AG04449 (cell line): ENCODE results near the gene ZNF654.

ENCODE experiments used
- CTCF ChIA-PET: fragments of 350-600 bp; formaldehyde crosslinking; extraction: SDS; loops from one replicate; lab custom pipeline; 2021; ENCODE audit warnings: antibody characterized with exemption; lab: Yijun Ruan, JAX
- POLR2A ChIA-PET: fragments of 400-600, 350-600 bp; formaldehyde crosslinking; extraction: SDS; loops from one replicate; lab custom pipeline; 2020; ENCODE audit warnings: antibody characterized with exemption, inconsistent platforms; lab: Yijun Ruan, JAX
- DNase-seq: peaks from one replicate; pipeline ENCODE4 v3.0.0-alpha.2; 2010; ENCODE audit warnings: low read depth, low spot score
- H3K4me3 ChIP-seq: 2 replicates; pipeline ENCODE4 v1.5.1; 2011; ENCODE audit warnings: low read depth, mild to moderate bottlenecking, control low read depth, low read length
- TF ChIP-seq, protein P1 (sequence below): IDR thresholded peaks from one replicate; pipeline ENCODE4 v1.5.1; 2011; ENCODE audit warnings: mild to moderate bottlenecking, moderate library complexity, low read length, control low read depth, inconsistent platforms; ENCODE audit not compliant: insufficient read depth; ENCODE audit errors: missing control alignments

Gene ZNF654

DNA sequence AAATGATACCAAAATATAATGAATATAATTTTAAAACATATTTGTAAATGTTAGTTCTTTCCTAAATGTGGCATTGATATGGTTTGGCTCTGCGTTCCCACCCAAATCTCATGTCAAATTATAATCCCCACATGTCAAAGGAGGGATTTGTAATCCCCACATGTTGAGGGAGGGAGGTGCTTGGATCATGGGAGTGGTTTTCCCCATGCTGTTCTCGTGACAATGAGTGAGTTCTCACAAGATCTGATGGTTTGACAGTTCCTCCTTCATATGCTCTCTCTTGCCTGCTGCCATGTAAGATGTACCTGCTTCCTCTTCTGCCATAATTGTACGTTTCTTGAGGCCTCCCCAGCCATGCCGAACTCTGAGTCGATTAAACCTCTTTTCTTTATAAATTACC is 12.3 kb upstream of the ZNF654 start:
- POLR2A ChIA-PET = interaction anchor here (0.8 kb wide), 1 partner anchor 10 kb away, joined by 3 read pairs; no protein-coding TSS in a partner anchor
- H3K4me3 ChIP-seq = no peak overlapping the region
- TF ChIP-seq, protein P1, sequence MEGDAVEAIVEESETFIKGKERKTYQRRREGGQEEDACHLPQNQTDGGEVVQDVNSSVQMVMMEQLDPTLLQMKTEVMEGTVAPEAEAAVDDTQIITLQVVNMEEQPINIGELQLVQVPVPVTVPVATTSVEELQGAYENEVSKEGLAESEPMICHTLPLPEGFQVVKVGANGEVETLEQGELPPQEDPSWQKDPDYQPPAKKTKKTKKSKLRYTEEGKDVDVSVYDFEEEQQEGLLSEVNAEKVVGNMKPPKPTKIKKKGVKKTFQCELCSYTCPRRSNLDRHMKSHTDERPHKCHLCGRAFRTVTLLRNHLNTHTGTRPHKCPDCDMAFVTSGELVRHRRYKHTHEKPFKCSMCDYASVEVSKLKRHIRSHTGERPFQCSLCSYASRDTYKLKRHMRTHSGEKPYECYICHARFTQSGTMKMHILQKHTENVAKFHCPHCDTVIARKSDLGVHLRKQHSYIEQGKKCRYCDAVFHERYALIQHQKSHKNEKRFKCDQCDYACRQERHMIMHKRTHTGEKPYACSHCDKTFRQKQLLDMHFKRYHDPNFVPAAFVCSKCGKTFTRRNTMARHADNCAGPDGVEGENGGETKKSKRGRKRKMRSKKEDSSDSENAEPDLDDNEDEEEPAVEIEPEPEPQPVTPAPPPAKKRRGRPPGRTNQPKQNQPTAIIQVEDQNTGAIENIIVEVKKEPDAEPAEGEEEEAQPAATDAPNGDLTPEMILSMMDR = no peak
- CTCF ChIA-PET = no interaction called here
- no peak for DNase-seq

DNA sequence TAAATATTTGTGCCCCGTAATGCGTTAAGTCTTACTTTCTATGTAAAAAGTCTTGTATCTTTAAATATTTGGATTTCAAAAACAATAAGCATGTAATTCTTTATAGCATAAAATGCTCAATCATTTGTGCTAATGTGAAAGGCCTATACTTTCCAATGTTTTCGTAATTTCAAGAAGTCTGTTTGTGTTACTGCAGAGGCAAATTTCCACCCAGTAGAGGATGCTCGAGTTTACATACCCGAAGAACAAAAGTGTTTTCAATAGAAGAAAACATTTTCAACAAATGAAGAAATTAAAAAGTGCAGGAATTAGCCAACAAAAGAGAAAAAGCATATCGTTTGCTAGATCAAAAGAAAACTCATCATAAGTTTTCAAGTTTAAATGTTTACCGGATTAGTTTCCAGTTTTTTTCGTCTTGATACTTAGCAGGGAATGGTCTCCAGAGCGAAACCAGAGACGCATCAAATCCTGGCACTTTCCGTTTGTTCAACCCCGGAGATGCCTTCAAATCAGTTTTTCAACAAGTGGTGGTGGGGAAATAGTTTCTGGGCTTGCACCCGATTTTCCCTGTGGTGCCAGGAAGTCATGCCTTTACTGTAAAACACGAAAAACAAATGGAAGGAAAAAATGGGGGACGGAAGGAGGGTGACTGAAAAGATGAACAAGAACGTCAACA is 1.3 kb upstream of the ZNF654 start:
- DNase-seq = no peak
- TF ChIP-seq, protein P1 = no peak
- ChIA-PET POLR2A (interaction anchor here (0.8 kb wide), 1 partner anchor 13 kb away, joined by 3 read pairs; no protein-coding TSS in a partner anchor), CTCF (interaction anchor here (1.0 to 1.1 kb wide), 2 partner anchors 14 to 56 kb away, joined by 3 to 9 read pairs; no protein-coding TSS in a partner anchor)
- peak overlapping the region; percentile 83 for H3K4me3 ChIP-seq

DNA sequence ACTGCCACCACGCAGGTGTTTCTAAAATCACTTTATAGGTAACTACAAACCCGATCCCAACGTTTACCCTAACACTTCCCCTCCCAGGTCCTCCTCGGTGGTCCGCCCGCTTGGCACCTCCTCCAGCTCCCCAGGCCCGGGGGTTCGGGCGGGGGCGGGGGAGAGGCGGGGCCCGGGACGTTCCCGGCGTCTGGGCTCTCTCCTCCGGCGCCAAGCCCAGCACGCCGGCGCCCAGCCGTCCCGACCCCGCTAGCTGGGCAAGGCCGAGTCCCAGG is 812 bp upstream of the ZNF654 start:
- TF ChIP-seq, protein P1 = no peak
- ChIA-PET POLR2A (interaction anchor here (0.8 kb wide), 1 partner anchor 12 kb away, joined by 3 read pairs; no protein-coding TSS in a partner anchor), CTCF (interaction anchor here (1.0 to 1.1 kb wide), 2 partner anchors 15 to 55 kb away, joined by 3 to 9 read pairs; no protein-coding TSS in a partner anchor)
- H3K4me3 ChIP-seq = peak overlapping the region; percentile 83
- no peak for DNase-seq

DNA sequence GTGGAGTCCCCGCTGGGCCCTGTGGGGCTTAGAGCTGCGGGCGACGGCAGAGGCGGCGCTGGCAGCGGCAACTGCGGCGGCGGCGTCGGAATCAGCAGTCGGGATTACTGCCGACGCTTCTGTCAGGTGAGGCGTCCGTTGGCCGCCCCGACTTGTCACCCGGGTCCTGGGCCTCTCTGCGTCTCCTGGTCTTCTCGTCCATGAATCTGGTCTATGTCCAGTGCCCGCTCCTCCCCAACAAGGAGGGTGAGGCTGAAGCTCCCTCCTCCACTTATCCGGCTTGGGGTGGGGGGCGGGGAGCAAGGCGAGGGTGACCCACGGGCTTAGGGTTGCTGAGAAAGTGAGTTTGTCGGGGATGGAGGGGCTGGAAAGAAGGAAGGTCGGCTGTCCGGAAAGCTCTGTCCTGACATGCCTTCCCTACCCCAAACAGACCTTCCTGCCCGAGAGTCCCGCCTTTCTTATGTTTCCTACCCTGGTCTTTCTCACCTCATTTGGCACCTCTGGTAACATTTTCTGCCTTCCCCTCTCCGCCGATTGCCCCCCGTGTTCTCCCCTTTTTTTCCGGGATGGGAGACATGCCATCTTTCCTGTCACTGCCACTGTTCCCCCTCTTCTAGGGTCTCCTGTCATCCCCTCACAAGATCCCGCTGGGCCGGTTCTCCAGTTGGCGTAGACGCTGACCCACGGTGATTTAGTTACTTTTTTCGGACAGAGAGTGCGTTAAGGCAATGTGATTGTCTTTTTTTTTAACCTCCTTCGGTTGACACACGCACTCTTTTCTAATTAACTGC is 520 bp downstream of the ZNF654 start:
- TF ChIP-seq, protein P1 = no peak
- no peak for DNase-seq
- peak overlapping the region; percentile 96 for H3K4me3 ChIP-seq
- CTCF ChIA-PET = interaction anchor here (1.3 kb wide), 1 partner anchor 81 kb away, joined by 3 read pairs; no protein-coding TSS in a partner anchor
- POLR2A ChIA-PET = interaction anchor here (0.6 to 0.9 kb wide), 2 partner anchors 33 to 70 kb away, joined by 3 to 4 read pairs; no protein-coding TSS in a partner anchor

DNA sequence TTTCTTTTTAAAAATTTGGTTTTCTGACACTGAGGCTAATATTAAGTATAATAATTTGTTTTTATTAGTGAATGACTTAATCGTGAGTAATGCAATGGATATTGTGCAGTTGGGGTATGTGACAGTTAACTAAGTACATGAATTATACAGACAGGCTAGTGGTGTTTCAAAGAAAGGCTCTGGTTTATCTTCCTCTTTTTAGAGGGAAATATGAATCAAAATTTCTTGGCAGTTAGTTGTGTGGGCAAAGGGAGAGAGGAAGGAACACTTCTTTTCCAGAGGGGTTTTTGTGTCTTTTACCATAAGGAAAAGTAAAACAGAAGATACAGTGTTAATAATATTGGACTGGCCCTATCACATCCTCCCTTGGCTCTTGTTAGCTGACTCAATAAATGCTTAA is 2.7 kb downstream of the ZNF654 start:
- POLR2A ChIA-PET = no interaction called here
- TF ChIP-seq, protein P1 = no peak
- DNase-seq = no peak
- CTCF ChIA-PET = interaction anchor here (1.8 kb wide), 1 partner anchor 51 kb away, joined by 5 read pairs; no protein-coding TSS in a partner anchor
- no peak overlapping the region for H3K4me3 ChIP-seq

DNA sequence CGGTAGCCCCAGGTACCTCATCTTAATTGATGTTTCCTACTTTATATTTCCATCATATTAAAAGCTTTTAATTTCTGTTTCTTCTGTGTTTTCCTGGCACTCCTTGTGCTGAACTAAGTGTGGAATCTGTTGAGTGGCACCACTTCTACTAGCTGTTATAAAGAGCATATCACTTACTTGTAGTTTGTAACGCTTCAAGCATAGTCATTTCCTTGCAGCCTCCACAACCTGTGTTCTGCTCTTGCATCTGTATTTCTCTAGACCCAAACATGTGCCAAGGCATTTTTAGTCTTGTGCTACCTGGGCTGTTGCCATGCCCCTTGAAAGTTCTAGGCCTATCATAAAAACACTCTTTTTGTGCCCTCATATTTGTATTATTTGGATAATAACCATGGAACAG is 16.0 kb downstream of the ZNF654 start:
- TF ChIP-seq, protein P1 = no peak

More for the DNA sequence above, 16.0 kb downstream of the ZNF654 start:
- no peak for DNase-seq
- POLR2A ChIA-PET = no interaction called here
- CTCF ChIA-PET = no interaction called here
- no peak overlapping the region for H3K4me3 ChIP-seq
